Stimulated activated naive CD8-positive, alpha-beta T cell treated with anti-CD3 and anti-CD28 coated beads, Interleukin-15, amount 100 ng/mL, for 72 hours (primary cell): ENCODE results near the gene HEATR9.
A peak's percentile ranks its signal among the peaks of the same experiment; 100 is the strongest.

Experiments
- ATAC-seq: fragments of 150-1000 bp; cut with Tn5 transposase; 2 replicates; pipeline ENCODE4 v1.10.0; 2021; ENCODE audit warnings: mild to moderate bottlenecking, moderate library complexity
- DNase-seq, 2 donors: peaks; one replicate each; pipeline ENCODE4 v3.0.0; 2021 to 2022
- H3K27ac Mint-ChIP-seq, 2 donors: one replicate each; pipeline ENCODE4 v1.8.0; 2022; ENCODE audit warnings: mild to moderate bottlenecking in 2 of 2, mixed read lengths in 2 of 2, moderate library complexity in 2 of 2
- H3K27me3 Mint-ChIP-seq: one replicate; pipeline ENCODE4 v1.8.0; 2022; ENCODE audit warnings: mixed read lengths
- H3K4me1 Mint-ChIP-seq: one replicate; pipeline ENCODE4 v1.8.0; 2022; ENCODE audit warnings: mild to moderate bottlenecking, mixed read lengths
- H3K4me3 Mint-ChIP-seq, 2 donors: one replicate each; pipeline ENCODE4 v1.8.0; 2022; ENCODE audit warnings: mild to moderate bottlenecking in 2 of 2, mixed read lengths in 2 of 2, moderate library complexity in 1 of 2
- H3K9me3 Mint-ChIP-seq, 2 donors: one replicate each; pipeline ENCODE4 v1.8.0; 2022; ENCODE audit warnings: mixed read lengths in 2 of 2

Gene HEATR9, protein sequence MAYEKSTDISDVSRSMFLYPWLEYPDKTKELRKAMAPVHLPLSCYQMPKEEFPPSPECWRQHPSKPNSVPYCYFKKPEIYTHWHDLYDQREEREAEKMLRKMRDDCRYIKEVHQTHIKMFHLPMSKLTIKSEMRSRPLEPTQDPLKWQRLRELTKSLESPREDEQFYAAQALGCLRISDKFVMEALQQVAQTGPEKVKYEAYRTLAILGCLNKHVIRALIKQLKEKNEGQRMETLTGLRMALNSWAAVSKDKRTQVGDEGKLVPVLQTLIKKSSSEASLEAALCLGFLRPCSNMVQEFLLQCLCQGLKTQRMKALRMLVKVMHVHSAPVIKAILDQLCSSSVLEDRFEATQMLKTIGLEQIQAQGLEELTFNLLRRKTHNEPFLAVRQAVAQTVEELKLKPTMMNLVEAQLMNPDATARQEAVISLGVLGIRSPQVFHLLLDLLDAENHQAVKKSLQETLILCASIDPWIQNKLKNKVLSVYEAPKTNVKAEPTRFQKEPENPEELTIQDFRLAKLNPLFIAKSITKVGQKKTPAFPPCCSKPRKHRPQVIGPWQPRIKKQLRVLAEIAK

DNA sequence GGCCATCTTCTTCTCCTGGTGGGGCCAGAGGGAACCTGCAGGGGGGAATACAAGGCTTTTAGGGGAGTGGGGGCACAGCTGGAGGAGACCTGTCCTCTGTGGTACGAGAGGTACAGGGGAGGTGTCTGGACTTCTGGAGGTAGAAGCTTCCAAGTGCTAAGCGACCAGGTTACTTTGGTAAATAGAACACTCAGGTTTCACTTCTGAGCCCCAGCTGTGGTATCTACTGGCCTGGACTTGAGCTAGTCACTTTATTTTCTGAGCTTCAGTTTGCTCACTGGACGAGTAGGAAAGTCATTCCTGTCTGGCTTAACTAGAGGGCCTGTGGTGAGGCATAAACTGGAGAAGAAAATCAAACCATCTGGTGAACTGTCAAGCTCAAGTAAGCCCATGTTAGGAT is at the start of gene HEATR9:
HEATR9 (minus strand) TSS at position 155 of the 400 bp plus-strand sequence; CDS start at position 6, 149 bp downstream.
- Mint-ChIP-seq H3K9me3 (no peaks in the 10 kb centered on the region), H3K27ac (peak within 1 kb of the TSS; percentile 8 to 42), H3K4me1 (peaks cover 53% of the 10 kb centered on the region), H3K27me3 (no peaks in the 10 kb centered on the region), H3K4me3 (no peak within 1 kb of the TSS)
- DNase-seq: no peak
- no peak for ATAC-seq

DNA sequence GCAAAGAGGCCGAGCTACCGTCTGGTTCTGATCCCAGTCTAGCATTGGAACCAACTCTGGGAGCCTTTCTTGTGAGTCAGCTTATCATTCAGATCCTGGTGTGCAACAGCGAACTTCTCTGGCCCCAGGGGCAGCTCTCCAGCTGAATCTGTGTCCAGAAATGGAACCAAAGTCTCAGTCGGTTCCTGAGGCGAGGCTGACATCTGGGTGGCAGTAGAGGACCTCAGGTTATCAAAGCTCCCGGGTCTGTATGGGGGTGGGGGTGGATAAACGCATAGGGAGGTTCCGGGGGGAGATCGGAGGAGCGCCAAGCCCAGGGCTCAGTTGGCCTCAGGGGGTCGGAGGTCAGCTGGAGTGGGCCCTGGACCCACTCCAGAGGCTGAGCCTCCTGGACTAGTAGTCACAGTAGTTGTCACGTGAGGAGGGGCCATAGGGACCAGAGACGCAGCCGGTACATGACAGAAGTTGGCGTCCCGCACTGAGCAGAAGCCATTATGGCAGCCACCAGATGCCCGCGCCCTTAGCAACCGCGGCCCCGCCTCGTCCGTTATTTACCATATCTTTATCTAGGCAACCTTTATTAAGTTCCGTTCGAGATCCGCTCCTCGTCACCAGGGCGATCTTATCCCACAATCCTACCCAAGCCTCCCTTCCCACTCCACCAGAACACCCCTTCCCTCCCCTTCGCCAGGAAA is 49.0 kb upstream of the HEATR9 start:
- no peak for DNase-seq
- ATAC-seq: no peak
- Mint-ChIP-seq H3K4me1 (peaks cover 62% of the 10 kb centered on the region), H3K27ac (no peak overlapping the region), H3K4me3 (no peak overlapping the region), H3K9me3 (no peaks in the 10 kb centered on the region), H3K27me3 (no peaks in the 10 kb centered on the region)

DNA sequence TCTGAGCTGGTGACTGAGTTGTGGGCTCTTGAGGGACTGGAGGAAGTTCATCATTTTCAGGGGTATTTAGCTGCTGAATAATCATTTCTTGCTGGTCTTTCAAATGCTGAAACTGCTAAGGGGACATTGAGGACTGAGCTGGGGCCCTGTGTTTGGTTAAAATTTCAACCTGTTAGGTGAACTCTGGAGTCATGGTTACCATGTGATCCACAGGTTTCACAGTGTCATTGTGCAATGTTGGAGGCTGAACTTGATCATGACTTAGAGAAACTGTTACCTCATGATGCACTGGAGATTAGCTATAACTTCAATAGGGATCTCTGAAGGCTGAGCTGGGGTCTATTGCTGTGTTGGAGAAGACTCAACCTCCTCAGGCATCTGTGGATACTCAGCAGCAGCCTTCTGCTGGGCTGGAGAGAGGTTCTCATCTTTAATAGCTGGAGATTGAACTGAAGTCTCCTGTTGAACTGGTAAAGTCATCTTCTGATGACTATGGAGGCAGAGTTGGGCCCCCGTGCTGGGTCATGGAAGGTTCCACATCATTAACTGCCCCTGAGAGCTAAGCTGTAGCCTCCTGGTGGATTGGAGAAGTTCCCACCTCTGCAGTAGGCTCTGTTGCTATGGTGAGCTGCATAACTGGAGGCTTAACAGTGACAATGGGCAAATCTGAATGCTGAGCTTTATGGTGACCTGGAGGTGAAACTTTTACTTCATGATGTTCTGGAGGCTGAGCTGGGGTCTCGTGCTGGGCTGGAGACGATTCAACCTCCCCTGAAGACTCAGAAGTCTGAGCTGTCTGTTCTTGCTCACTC is 46.7 kb upstream of the HEATR9 start:
- Mint-ChIP-seq H3K9me3 (no peaks in the 10 kb centered on the region), H3K4me1 (peaks cover 62% of the 10 kb centered on the region), H3K27me3 (no peaks in the 10 kb centered on the region), H3K27ac (no peak overlapping the region), H3K4me3 (no peak overlapping the region)
- no peak for ATAC-seq
- DNase-seq: no peak

DNA sequence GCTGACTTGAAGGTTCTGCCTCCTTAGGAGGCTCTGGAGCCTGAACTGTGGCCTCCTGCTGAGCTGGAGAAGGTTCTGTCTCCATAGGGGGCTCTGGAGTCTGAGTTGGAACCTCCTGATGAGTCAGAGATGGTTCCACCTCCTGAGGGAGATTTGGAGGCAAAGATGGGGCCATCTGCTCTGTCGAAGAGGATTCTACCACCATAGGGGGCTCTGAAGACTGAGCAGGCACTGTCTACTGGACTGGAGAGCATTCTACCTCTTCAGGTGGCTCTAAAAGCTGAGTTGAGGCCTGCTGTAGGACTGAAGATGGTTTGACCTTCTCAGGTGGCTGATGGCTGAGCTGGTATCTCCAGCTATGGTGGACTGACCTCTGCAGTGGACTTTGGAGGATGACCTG is 45.7 kb upstream of the HEATR9 start:
- ATAC-seq (no peak), DNase-seq (no peak)
- Mint-ChIP-seq H3K4me3 (no peak overlapping the region), H3K4me1 (peaks cover 61% of the 10 kb centered on the region), H3K27me3 (no peaks in the 10 kb centered on the region), H3K27ac (peak overlapping the region in 1 of 2 donors; percentile 23), H3K9me3 (no peaks in the 10 kb centered on the region)

DNA sequence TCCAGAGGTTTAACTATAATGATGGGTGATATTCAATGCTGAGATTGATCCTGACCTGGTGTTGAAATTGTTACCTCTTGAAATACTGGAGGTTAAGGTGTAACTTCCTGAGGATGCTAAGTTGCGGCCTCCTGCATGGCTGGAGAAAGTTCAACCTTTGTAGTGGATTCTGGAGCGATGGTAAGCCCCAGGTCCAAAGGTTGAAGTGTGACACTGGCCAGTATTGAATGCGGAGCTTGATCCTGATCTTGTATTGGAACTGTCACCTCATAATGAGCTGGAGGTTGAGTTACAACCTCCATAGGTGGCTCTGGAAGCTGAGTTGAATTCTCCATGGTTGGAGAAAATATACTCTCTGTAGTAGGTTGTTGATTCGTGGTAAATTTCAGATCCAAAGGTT is 44.9 kb upstream of the HEATR9 start:
- ATAC-seq: no peak
- H3K4me1 Mint-ChIP-seq: peaks cover 66% of the 10 kb centered on the region
- H3K27ac Mint-ChIP-seq: no peak overlapping the region
- H3K4me3 Mint-ChIP-seq: no peak overlapping the region
- H3K9me3 Mint-ChIP-seq: no peaks in the 10 kb centered on the region
- no peak for DNase-seq
- no peaks in the 10 kb centered on the region for H3K27me3 Mint-ChIP-seq

DNA sequence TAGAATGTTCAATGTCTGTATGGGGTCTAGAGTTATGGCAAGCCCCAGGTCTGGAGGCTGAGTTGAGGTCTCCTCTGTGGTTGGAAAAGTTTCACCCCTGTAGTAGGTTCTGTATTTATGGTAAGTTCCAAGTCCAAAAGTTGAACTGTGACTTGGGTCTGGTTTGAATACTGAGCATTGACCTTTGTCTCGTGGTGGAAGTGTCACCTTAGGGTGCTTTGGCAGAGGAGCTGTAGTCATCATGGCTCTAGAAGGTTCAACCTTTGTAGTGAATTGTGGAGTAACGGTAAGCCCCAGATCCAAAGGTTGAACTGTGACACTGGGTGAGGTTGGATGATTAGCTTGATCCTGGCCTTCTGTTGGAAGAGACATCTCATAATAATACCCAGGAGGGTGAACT is 44.3 kb upstream of the HEATR9 start:
- Mint-ChIP-seq H3K4me1 (peaks cover 61% of the 10 kb centered on the region), H3K27me3 (no peaks in the 10 kb centered on the region), H3K27ac (no peak overlapping the region), H3K9me3 (no peaks in the 10 kb centered on the region), H3K4me3 (peak overlapping the region in 1 of 2 donors; percentile 2)
- ATAC-seq (peak; percentile 42), DNase-seq (no peak)

DNA sequence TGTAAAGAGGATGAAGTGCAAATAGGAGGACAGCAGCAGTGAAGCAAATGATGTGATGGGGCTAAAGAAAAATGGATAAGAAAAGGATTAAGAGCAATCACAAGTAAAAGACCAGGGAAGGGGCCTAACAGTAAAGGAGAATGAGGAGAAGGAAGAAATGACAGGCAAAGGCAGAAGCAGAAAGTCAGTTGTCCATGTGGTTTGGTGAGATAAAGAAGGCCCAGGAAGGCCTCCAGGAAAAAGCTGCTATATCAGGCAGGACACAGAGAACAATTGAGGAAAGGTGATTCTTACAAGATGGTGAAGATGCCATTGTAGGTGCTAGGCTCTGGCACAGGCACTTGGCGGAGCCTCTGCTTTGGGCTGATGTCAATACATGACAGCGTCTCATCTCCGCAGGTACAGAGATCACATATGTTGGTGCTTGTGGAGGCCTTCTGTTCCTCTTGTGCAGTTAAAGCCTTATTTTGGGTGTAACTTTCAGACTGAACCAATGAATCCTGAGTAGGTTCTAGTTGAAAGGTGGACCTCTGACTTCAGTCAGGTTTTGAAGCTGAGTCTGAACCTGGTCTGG is 43.7 kb upstream of the HEATR9 start:
- no peaks in the 10 kb centered on the region for H3K27me3 Mint-ChIP-seq
- no peak overlapping the region for H3K27ac Mint-ChIP-seq
- H3K4me3 Mint-ChIP-seq: no peak overlapping the region

DNA sequence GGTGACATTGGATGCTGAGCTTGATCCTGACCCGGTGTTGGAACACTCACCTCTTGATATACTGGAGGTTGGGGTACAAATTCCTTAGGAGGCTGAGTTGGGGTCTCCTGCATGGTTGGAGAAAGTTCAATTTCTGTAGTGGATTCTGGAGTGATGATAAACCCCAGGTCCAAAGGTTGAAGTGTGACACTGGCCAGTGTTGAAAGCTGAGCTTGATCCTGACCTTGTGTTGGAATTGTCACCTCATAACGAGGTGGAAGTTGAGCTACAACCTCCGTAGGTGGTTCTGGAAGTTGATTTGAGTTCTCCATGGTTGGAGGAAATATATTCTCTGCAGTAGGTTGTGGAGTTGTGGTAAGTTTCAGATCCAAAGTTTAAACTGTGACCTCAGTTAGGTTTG is 40.7 kb upstream of the HEATR9 start:
- H3K27ac Mint-ChIP-seq: no peak overlapping the region
- H3K9me3 Mint-ChIP-seq: no peaks in the 10 kb centered on the region
- no peak overlapping the region for H3K4me3 Mint-ChIP-seq
- no peaks in the 10 kb centered on the region for H3K27me3 Mint-ChIP-seq
- H3K4me1 Mint-ChIP-seq: peaks cover 42% of the 10 kb centered on the region
- ATAC-seq: no peak
- DNase-seq: no peak

More for the DNA sequence above, 43.7 kb upstream of the HEATR9 start:
- Mint-ChIP-seq H3K9me3 (no peaks in the 10 kb centered on the region), H3K4me1 (peaks cover 58% of the 10 kb centered on the region)
- DNase-seq: no peak
- no peak for ATAC-seq

DNA sequence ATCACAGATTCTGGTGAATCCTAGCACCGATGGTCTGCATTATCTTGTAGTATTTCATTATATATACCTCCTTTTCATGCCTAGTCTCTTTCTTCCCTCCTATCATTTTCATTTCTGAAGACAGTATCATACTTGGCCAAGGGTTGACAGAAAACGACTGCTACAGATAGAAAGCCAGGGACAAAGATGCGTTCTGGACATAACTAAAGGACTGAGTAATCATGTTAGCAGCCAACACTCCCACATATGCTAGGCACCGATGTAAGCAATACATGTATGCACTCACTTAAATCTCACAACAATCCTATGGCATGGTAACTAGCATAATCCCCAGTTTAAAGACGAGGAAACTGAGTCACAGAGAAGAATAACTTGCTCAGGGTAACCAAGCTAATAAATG is 39.0 kb upstream of the HEATR9 start:
- Mint-ChIP-seq H3K4me3 (no peak overlapping the region), H3K27me3 (no peaks in the 10 kb centered on the region), H3K4me1 (peaks cover 25% of the 10 kb centered on the region), H3K27ac (peak overlapping the region in 1 of 2 donors; percentile 1), H3K9me3 (no peaks in the 10 kb centered on the region)
- ATAC-seq (no peak), DNase-seq (no peak)

DNA sequence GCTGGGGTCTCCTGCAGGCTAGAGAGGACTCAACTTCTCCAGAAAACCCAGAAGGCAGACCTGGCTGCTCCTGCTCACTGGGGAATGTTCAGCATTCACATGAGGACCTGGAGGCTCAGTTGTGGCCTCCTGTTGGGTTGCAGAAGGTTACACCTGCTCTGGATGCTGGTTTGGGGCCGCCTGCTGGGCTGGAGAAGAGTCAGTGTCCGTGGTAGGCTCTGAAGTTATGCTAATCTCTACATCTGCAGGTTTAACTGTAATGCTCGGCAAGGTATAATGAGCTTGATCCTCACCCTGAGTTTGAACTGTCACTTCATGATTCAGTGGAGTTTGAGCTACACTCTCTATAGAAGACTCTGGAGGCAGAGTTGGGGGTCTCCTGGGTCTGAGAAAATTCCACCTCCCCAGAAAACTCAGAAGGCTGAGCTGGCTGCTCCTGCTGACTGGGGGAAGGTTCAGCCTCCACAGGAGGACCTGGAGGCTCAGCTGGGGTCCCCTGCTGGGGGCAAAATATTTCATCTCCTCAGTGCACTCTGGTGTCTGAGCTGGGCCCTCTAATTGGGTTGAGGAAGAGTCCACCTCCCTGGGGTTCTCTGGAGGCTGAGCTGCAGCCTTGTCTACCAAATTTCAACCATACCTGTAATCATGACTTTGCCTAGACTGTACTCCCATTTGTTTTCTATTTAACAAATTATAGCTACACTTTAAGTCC is 38.4 kb upstream of the HEATR9 start:
- Mint-ChIP-seq H3K4me3 (no peak overlapping the region), H3K9me3 (no peaks in the 10 kb centered on the region), H3K27me3 (no peaks in the 10 kb centered on the region), H3K4me1 (peaks cover 21% of the 10 kb centered on the region), H3K27ac (peak overlapping the region in 1 of 2 donors; percentile 12)
- ATAC-seq: no peak
- no peak for DNase-seq

DNA sequence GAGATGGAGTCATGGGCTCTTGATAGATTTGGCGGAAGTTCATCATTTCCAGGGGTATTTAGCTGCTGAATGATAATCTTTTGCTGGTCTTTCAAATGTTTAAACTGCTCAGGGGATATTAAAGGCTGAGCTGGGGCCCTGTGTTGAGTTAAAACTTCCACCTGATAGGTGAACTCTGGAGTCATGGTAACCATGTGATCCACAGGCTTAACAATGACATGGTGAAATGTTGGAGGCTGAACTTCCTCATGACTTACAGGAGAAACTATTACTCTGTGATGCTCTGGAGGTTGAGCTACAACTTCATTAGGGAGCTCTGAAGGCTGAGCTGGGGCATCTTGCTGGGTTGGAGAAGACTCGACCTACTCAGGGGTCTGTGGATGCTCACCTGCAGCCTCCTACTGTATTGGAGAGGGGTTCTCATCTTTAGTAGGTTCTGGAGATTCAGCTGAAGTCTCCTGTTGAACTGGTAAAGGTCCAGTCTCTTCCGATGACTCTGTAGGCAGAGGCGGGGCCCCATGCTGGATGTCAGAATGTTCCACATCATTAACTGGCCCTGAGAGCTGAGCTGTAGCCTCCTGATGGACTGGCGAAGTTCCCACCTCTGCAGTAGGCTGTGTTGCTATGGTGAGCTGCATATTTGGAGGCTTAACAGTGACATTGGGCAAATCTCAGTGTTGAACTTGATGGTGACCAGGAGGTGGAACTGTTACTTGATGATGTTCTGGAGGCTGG is 37.7 kb upstream of the HEATR9 start:
- ATAC-seq: no peak
- no peak overlapping the region for H3K27ac Mint-ChIP-seq
- H3K27me3 Mint-ChIP-seq: no peaks in the 10 kb centered on the region
- no peak overlapping the region for H3K4me3 Mint-ChIP-seq
- DNase-seq: no peak
- H3K9me3 Mint-ChIP-seq: no peaks in the 10 kb centered on the region
- peaks cover 20% of the 10 kb centered on the region for H3K4me1 Mint-ChIP-seq

DNA sequence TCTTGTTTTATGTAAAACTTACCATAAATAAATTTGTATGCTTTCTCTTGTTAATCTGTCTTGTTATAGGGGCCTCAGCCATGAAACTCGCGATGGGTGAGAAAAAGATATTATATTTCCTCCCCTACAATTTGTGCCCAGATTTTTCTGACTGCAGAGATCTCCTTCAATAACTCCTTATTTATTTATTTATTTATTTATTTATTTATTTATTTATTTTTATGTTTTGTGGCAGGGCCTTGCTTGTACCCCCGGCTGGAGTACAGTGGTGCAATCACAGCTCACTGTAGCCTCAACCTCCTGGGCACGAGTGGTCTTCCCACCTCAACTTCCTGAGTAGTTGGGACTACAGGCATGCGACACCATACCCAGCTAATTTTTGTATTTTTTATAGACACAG is 34.8 kb upstream of the HEATR9 start:
- no peaks in the 10 kb centered on the region for H3K9me3 Mint-ChIP-seq
- DNase-seq (no peak), ATAC-seq (no peak)
- H3K4me3 Mint-ChIP-seq: no peak overlapping the region
- H3K27ac Mint-ChIP-seq: no peak overlapping the region
- no peaks in the 10 kb centered on the region for H3K27me3 Mint-ChIP-seq
- H3K4me1 Mint-ChIP-seq: peaks cover 31% of the 10 kb centered on the region

DNA sequence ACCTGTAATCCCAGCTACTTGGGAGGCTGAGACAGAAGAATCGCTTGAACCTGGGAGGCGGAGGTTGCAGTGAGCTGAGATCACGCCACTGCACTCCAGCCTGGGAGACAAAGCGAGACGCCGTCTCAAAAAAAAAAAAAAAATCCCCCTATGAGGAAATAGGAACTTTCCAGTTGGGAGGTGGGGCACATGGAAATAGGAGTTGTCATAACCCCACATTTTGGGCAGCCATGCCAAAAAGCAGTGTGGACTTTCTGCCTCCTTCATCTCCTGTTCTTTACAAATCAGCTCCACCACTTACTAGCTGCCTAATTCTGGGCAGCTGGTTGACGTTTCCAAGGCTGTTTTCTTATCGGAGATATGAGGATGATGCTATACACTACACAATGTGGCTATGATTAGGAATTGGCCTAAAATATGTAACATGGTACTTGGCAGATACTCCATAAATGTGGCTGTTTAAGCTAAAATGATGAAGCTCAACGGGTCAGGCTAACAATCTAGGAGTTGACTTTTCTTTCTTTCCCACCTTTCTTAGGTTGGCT is 33.0 kb upstream of the HEATR9 start:
- no peak for DNase-seq
- H3K9me3 Mint-ChIP-seq: no peaks in the 10 kb centered on the region
- H3K27me3 Mint-ChIP-seq: no peaks in the 10 kb centered on the region
- no peak for ATAC-seq
- peaks cover 41% of the 10 kb centered on the region for H3K4me1 Mint-ChIP-seq
- peak overlapping the region in 1 of 2 donors; percentile 57 for H3K4me3 Mint-ChIP-seq
- H3K27ac Mint-ChIP-seq: no peak overlapping the region
